Stimulated activated naive B cell treated with anti-CD40 and anti-IgM and Interleukin-4, amounts not matched to agents 10 μg/mL and 1 μg/mL and 100 μg/mL, for 72 hours (primary cell): ENCODE data around the gene PDC.

Experiments used
- ATAC-seq, 2 donors: fragments of 150-1000 bp; cut with Tn5 transposase; replicated peaks; 2 replicates each; pipeline ENCODE4 v1.10.0; 2021; ENCODE audit warnings: moderate library complexity in 1 of 2
- DNase-seq: peaks from one replicate; pipeline ENCODE4 v3.0.0; 2021
- H3K27ac Mint-ChIP-seq: one replicate; pipeline ENCODE4 v1.8.0; 2022; ENCODE audit warnings: mild to moderate bottlenecking, mixed read lengths
- H3K27me3 Mint-ChIP-seq, 2 donors: one replicate each; pipeline ENCODE4 v1.8.0; 2022; ENCODE audit warnings: mixed read lengths in 2 of 2
- H3K36me3 Mint-ChIP-seq, 2 donors: one replicate each; pipeline ENCODE4 v1.8.0; 2022; ENCODE audit warnings: mixed read lengths in 2 of 2, mild to moderate bottlenecking in 1 of 2
- H3K4me1 Mint-ChIP-seq, 2 donors: one replicate each; pipeline ENCODE4 v1.8.0; 2022; ENCODE audit warnings: mixed read lengths in 2 of 2, mild to moderate bottlenecking in 1 of 2
- H3K4me3 Mint-ChIP-seq, 2 donors: one replicate each; pipeline ENCODE4 v1.8.0; 2022; ENCODE audit warnings: mild to moderate bottlenecking in 2 of 2, mixed read lengths in 2 of 2, moderate library complexity in 1 of 2
- H3K9me3 Mint-ChIP-seq, 2 donors: one replicate each; pipeline ENCODE4 v1.8.0; 2022; ENCODE audit warnings: mixed read lengths in 2 of 2, mild to moderate bottlenecking in 1 of 2

The PDC gene

GRCh38 chr1:186443638-186444037 lies 17.3 kb downstream of the PDC start:
- no peaks in the 10 kb centered on the region for H3K27me3 Mint-ChIP-seq

GRCh38 chr1:186442651-186443375 lies 18.1 kb downstream of the PDC start:
- Mint-ChIP-seq H3K9me3 (no peaks in the 10 kb centered on the region), H3K4me3 (no peak overlapping the region), H3K4me1 (no peaks in the 10 kb centered on the region), H3K27ac (no peak overlapping the region), H3K27me3 (no peaks in the 10 kb centered on the region), H3K36me3 (peaks cover 2 to 4% of the 10 kb centered on the region in 2 donors)
- DNase-seq = no peak
- no peak for ATAC-seq

More at GRCh38 chr1:186443638-186444037, 17.3 kb downstream of the PDC start:
- H3K27ac Mint-ChIP-seq = no peak overlapping the region
- no peaks in the 10 kb centered on the region for H3K4me1 Mint-ChIP-seq
- H3K4me3 Mint-ChIP-seq = no peak overlapping the region
- H3K9me3 Mint-ChIP-seq = no peaks in the 10 kb centered on the region
- DNase-seq = no peak
- peak in 1 of 2 donors; percentile 27 for ATAC-seq
- H3K36me3 Mint-ChIP-seq = peaks cover under 1 to 2% of the 10 kb centered on the region in 2 donors

GRCh38 chr1:186440584-186440983 lies 20.3 kb downstream of the PDC start:
- no peak overlapping the region for H3K4me3 Mint-ChIP-seq
- H3K36me3 Mint-ChIP-seq = peaks cover 2 to 10% of the 10 kb centered on the region in 2 donors
- no peaks in the 10 kb centered on the region for H3K4me1 Mint-ChIP-seq
- no peaks in the 10 kb centered on the region for H3K9me3 Mint-ChIP-seq
- no peak overlapping the region for H3K27ac Mint-ChIP-seq
- DNase-seq = no peak
- no peaks in the 10 kb centered on the region for H3K27me3 Mint-ChIP-seq
- no peak for ATAC-seq

DNA sequence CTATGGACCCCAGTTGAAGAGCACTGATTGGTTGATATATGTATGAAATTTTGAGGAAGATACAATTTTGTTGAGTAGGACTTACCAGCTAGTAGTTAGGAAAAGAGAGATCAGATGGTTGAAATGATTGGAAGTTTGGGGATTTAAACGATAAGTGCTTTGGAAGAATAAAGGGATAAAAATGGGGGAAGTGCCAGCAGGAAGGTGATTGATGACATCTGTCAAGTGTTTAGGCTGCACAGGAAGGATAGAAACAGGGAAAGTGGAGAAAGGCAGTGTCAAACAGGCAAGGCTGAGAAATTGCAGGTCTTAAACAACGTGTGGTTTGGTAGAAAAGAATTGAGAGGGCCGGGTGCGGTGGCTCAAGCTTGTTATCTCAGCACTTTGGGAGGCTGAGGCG lies 22.3 kb downstream of the PDC start:
- ATAC-seq = no peak
- Mint-ChIP-seq H3K27me3 (no peaks in the 10 kb centered on the region), H3K36me3 (peaks cover 0 to 10% of the 10 kb centered on the region in 2 donors), H3K27ac (no peak overlapping the region), H3K4me3 (no peak overlapping the region), H3K9me3 (no peaks in the 10 kb centered on the region), H3K4me1 (no peaks in the 10 kb centered on the region)
- no peak for DNase-seq

DNA sequence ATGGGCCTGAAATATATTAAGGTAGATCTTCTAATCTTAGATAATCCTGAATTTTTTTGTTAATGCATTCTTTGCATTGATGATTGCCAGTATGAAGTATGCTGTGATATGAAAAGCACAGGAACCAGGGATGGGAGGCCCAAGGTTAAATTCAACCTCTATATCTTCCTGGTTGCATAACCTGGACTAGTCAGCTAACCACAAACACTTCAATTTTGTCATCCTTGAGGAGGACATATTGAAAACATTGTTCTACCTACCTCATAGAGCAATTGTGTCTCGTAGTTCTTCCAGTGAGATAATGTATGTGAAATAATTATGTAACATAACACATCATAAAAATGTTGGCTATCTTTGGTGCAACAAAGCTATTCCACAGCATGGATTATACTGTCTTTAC lies 25.6 kb downstream of the PDC start:
- Mint-ChIP-seq H3K4me1 (no peaks in the 10 kb centered on the region), H3K27me3 (no peaks in the 10 kb centered on the region), H3K36me3 (peaks cover 0 to 10% of the 10 kb centered on the region in 2 donors), H3K4me3 (no peak overlapping the region), H3K9me3 (no peaks in the 10 kb centered on the region), H3K27ac (no peak overlapping the region)
- no peak for DNase-seq
- ATAC-seq = no peak

DNA sequence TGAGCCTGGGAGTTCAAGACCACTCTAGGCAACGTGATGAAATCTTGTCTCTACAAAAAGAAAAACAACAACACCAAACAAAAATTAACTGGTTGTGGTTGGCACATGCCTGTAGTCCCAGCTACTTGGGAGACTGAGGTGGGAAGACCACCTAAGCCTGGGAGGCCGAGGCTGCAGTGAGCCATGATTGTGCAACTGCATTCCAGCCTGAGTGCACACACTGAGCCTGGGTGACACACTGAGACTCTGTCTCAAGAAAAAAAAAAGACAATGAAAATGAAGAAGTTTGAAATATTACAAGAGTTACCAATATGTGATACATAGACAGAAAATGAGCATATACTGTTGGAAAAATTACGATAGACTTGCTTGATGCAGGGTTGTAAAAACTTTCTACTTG lies 31.9 kb downstream of the PDC start:
- Mint-ChIP-seq H3K9me3 (no peaks in the 10 kb centered on the region), H3K36me3 (peaks cover 0 to 5% of the 10 kb centered on the region in 2 donors), H3K27me3 (no peaks in the 10 kb centered on the region), H3K4me1 (no peaks in the 10 kb centered on the region), H3K27ac (no peak overlapping the region), H3K4me3 (no peak overlapping the region)
- DNase-seq (no peak), ATAC-seq (no peak)

- Mint-ChIP-seq H3K4me3 (no peak overlapping the region), H3K27me3 (no peaks in the 10 kb centered on the region), H3K4me1 (no peaks in the 10 kb centered on the region), H3K36me3 (peaks cover 0 to 10% of the 10 kb centered on the region in 2 donors), H3K9me3 (no peaks in the 10 kb centered on the region), H3K27ac (no peak overlapping the region)
- DNase-seq = no peak
- ATAC-seq = no peak
Observed at GRCh38 chr1:186426118-186426517, 34.8 kb downstream of the PDC start.

DNA sequence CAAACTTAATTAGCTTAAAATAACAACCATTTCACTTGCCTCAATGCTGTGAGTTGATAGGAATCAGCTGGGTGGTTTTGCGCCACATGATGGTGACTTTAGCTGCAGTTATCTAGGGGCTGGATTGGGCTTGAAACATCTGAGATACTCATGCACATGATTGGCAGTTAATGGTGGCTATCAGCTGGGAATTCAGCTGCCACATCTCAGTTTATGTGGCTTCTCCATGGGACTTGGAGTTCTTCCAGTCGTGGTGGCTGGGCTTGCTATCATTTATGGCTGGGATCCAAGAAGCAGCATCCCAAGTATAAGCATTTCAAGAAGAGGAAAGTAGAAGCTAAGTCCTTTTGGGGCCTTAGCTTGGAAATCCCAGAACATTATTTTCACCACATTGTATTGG lies 36.4 kb downstream of the PDC start:
- ATAC-seq = no peak
- no peaks in the 10 kb centered on the region for H3K27me3 Mint-ChIP-seq
- no peaks in the 10 kb centered on the region for H3K9me3 Mint-ChIP-seq
- no peaks in the 10 kb centered on the region for H3K4me1 Mint-ChIP-seq
- no peak overlapping the region for H3K27ac Mint-ChIP-seq
- peaks cover 6 to 21% of the 10 kb centered on the region in 2 donors for H3K36me3 Mint-ChIP-seq
- no peak for DNase-seq
- no peak overlapping the region for H3K4me3 Mint-ChIP-seq

- ATAC-seq (no peak), DNase-seq (no peak)
- no peaks in the 10 kb centered on the region for H3K27me3 Mint-ChIP-seq
- no peak overlapping the region for H3K27ac Mint-ChIP-seq
- no peak overlapping the region for H3K4me3 Mint-ChIP-seq
- H3K9me3 Mint-ChIP-seq = no peaks in the 10 kb centered on the region
- no peaks in the 10 kb centered on the region for H3K4me1 Mint-ChIP-seq
- H3K36me3 Mint-ChIP-seq = peaks cover 11 to 29% of the 10 kb centered on the region in 2 donors
Observed at GRCh38 chr1:186421446-186421845, 39.5 kb downstream of the PDC start.

DNA sequence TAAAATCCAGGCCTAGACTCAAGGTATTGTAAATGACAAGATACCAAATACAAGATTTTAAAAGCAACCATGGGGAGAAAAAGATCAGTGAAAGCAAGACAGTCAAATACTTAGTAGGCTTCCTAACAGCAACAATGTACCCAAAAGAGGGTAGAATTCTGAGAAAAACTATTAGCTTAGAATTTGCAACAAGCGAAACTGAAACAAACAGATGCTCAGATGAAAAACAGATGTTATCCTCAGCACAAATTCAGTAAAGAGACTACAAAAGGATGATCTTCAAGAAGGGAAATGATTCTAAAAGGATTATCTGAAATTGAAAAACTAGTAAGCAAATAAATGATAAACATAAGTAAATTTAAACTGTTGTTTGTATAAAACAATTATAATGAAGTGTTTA lies 40.0 kb downstream of the PDC start:
- no peak overlapping the region for H3K4me3 Mint-ChIP-seq
- DNase-seq = no peak
- ATAC-seq = no peak

GRCh38 chr1:186420311-186420710 lies 40.6 kb downstream of the PDC start:
- Mint-ChIP-seq H3K9me3 (no peaks in the 10 kb centered on the region), H3K4me1 (no peaks in the 10 kb centered on the region), H3K4me3 (no peak overlapping the region), H3K27ac (no peak overlapping the region), H3K36me3 (peaks cover 13 to 28% of the 10 kb centered on the region in 2 donors), H3K27me3 (no peaks in the 10 kb centered on the region)
- no peak for ATAC-seq
- DNase-seq = no peak

More for the DNA sequence above, 40.0 kb downstream of the PDC start:
- Mint-ChIP-seq H3K27me3 (no peaks in the 10 kb centered on the region), H3K36me3 (peaks cover 11 to 25% of the 10 kb centered on the region in 2 donors), H3K9me3 (no peaks in the 10 kb centered on the region), H3K27ac (no peak overlapping the region), H3K4me1 (no peaks in the 10 kb centered on the region)

- no peaks in the 10 kb centered on the region for H3K9me3 Mint-ChIP-seq
- H3K4me1 Mint-ChIP-seq = no peaks in the 10 kb centered on the region
- H3K36me3 Mint-ChIP-seq = peaks cover 14 to 29% of the 10 kb centered on the region in 2 donors
- DNase-seq (no peak), ATAC-seq (no peak)
- H3K4me3 Mint-ChIP-seq = no peak overlapping the region
- no peaks in the 10 kb centered on the region for H3K27me3 Mint-ChIP-seq
- no peak overlapping the region for H3K27ac Mint-ChIP-seq
Observed at GRCh38 chr1:186418503-186418902, 42.4 kb downstream of the PDC start.

DNA sequence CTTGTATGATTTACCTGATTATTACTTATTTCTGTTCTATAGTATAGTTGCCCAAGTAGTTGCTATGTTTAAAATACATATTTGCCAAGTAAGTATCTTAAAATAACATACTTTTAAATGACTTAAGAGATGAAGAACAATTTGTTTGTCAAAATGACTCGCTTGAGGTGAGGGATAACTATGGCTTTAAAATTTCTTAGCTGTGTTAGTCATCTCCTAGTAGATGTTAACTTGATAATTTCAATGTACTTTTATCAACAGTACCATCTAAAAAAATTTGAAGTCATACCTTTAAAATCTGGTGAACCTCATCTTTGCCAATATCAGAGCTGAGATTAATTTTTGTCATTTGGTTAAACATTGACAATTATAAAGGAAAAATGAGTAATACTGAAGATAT lies 47.6 kb downstream of the PDC start:
- Mint-ChIP-seq H3K4me3 (no peak overlapping the region), H3K36me3 (peaks cover 3 to 4% of the 10 kb centered on the region in 2 donors), H3K4me1 (no peaks in the 10 kb centered on the region), H3K9me3 (no peaks in the 10 kb centered on the region), H3K27ac (no peak overlapping the region), H3K27me3 (no peaks in the 10 kb centered on the region)
- ATAC-seq (no peak), DNase-seq (no peak)

GRCh38 chr1:186409091-186409490 lies 51.8 kb downstream of the PDC start:
- H3K4me1 Mint-ChIP-seq = no peaks in the 10 kb centered on the region

GRCh38 chr1:186404454-186405051 lies 56.4 kb downstream of the PDC start:
- DNase-seq = no peak
- no peaks in the 10 kb centered on the region for H3K9me3 Mint-ChIP-seq
- H3K27ac Mint-ChIP-seq = no peak overlapping the region
- ATAC-seq = peak in 1 of 2 donors; percentile 16
- no peaks in the 10 kb centered on the region for H3K27me3 Mint-ChIP-seq
- no peak overlapping the region for H3K4me3 Mint-ChIP-seq
- H3K4me1 Mint-ChIP-seq = no peaks in the 10 kb centered on the region
- H3K36me3 Mint-ChIP-seq = peaks cover 23 to 37% of the 10 kb centered on the region in 2 donors

More at GRCh38 chr1:186409091-186409490, 51.8 kb downstream of the PDC start:
- Mint-ChIP-seq H3K4me3 (no peak overlapping the region), H3K27me3 (no peaks in the 10 kb centered on the region), H3K9me3 (no peaks in the 10 kb centered on the region), H3K36me3 (peaks cover 10 to 15% of the 10 kb centered on the region in 2 donors), H3K27ac (no peak overlapping the region)
- no peak for ATAC-seq
- DNase-seq = no peak
